ENCODE results near the gene GMPPA.

Gene GMPPA

GRCh38 chr2:219510512-219511135 is 11.9 kb downstream of the GMPPA start:
- H3K4me3 ChIP-seq (ENCODE audit: low read depth, low read length) = no peak overlapping the region
- no peak for TF ChIP-seq CTCF (IDR thresholded peaks at IDR 0.05; ENCODE audit: control insufficient read depth, extremely low read depth, insufficient read depth)
- no peak for DNase-seq (ENCODE audit: low read depth)

- no peak for TF ChIP-seq CTCF (IDR thresholded peaks at IDR 0.05; ENCODE audit: control insufficient read depth, extremely low read depth, insufficient read depth)
- H3K4me3 ChIP-seq (ENCODE audit: low read depth, low read length) = no peak overlapping the region
- DNase-seq (ENCODE audit: low read depth) = no peak
These were observed 13.0 kb downstream of the GMPPA start for GRCh38 chr2:219511547-219512325.

- no peak for TF ChIP-seq CTCF (IDR thresholded peaks at IDR 0.05; ENCODE audit: control insufficient read depth, extremely low read depth, insufficient read depth)
- no peak overlapping the region for H3K4me3 ChIP-seq (ENCODE audit: low read depth, low read length)
- DNase-seq (ENCODE audit: low read depth) = no peak
These were observed 14.0 kb downstream of the GMPPA start for GRCh38 chr2:219512524-219513216.

GRCh38 chr2:219513787-219514186 is 15.1 kb downstream of the GMPPA start:
- DNase-seq (ENCODE audit: low read depth) = no peak
- no peak for TF ChIP-seq CTCF (IDR thresholded peaks at IDR 0.05; ENCODE audit: control insufficient read depth, extremely low read depth, insufficient read depth)
- no peak overlapping the region for H3K4me3 ChIP-seq (ENCODE audit: low read depth, low read length)

- H3K4me3 ChIP-seq (ENCODE audit: low read depth, low read length) = no peak within 1 kb of the TSS
- no peak for DNase-seq (ENCODE audit: low read depth)
- TF ChIP-seq CTCF (IDR thresholded peaks at IDR 0.05; ENCODE audit: control insufficient read depth, extremely low read depth, insufficient read depth) = no peak
These were observed 15.6 kb downstream of the GMPPA start, which contains the start of gene ASIC4 for GRCh38 chr2:219514196-219514761. Gene ASIC4 (plus strand): TSS chr2:219514482. CDS start chr2:219514725, 243 bp downstream.

- no peak overlapping the region for H3K4me3 ChIP-seq (ENCODE audit: low read depth, low read length)
- no peak for TF ChIP-seq CTCF (IDR thresholded peaks at IDR 0.05; ENCODE audit: control insufficient read depth, extremely low read depth, insufficient read depth)
These were observed 16.1 kb downstream of the GMPPA start for GRCh38 chr2:219514836-219515235.

More at GRCh38 chr2:219514836-219515235, 16.1 kb downstream of the GMPPA start:
- DNase-seq (ENCODE audit: low read depth) = no peak

Measured in LNCaP clone FGC (cell line).